Vagina (tissue), 2 donors: ENCODE measurements around the gene C11orf68. TPM values are rescaled to one million over a fixed set of nuclear protein-coding genes. Genes with fewer than 3 reads are reported as not detected.
A peak's percentile ranks its signal among the peaks of the same experiment; 100 is the strongest.
"Not testable (repeated sequence)": the region's sequence is repeated elsewhere in the genome, so short reads cannot be mapped to it uniquely, and the experiment has no call there.

Experiments
- DNase-seq, 2 donors: peaks; one replicate each; pipeline ENCODE4 v3.0.0-alpha.2; 2017; ENCODE audit errors: extremely low spot score in 2 of 2
- H3K27ac ChIP-seq: fragments of 200-600 bp; sonication (generic); one replicate; pipeline ENCODE4 v1.5.1; 2019
- H3K27me3 ChIP-seq: fragments of 200-600 bp; sonication (generic); one replicate; pipeline ENCODE4 v1.5.1; 2019
- H3K36me3 ChIP-seq, 2 donors: fragments of 200-600 bp; sonication (generic); one replicate each; pipeline ENCODE4 v1.5.1; 2017 to 2019
- H3K4me1 ChIP-seq: fragments of 200-600 bp; sonication (generic); one replicate; pipeline ENCODE4 v1.5.1; 2019
- H3K4me3 ChIP-seq, 2 donors: fragments of 200-600 bp; sonication (generic); 1 replicate in 1 of 2; 2 replicates in 1 of 2; pipeline ENCODE4 v1.5.1; 2016 to 2019
- H3K9me3 ChIP-seq: fragments of 200-600 bp; sonication (generic); one replicate; pipeline ENCODE4 v1.5.1; 2019
- CTCF ChIP-seq, 3 experiments: fragments of 450-650 bp in 2 of 3; fragments of 200-600 bp in 1 of 3; sonication (generic) in 1 of 3; IDR thresholded peaks; one replicate each; pipeline ENCODE4 v1.5.1; 2017 to 2019; ENCODE audit warnings: antibody characterized with exemption in 3 of 3, mild to moderate bottlenecking in 2 of 3, moderate library complexity in 2 of 3
- POLR2A ChIP-seq, 2 donors: fragments of 450-650 bp; IDR thresholded peaks; one replicate each; pipeline ENCODE4 v1.6.1; 2017; ENCODE audit warnings: antibody characterized with exemption in 2 of 2, mild to moderate bottlenecking in 2 of 2, moderate library complexity in 2 of 2
- POLR2AphosphoS5 ChIP-seq, 2 donors: sonication (generic); formaldehyde crosslinking; IDR thresholded peaks; one replicate each; pipeline ENCODE4 v1.9.0; 2017; ENCODE audit warnings: antibody characterized with exemption in 2 of 2, mild to moderate bottlenecking in 2 of 2, low read depth in 1 of 2; ENCODE audit not compliant: insufficient read depth in 1 of 2
- intact Hi-C: fragments of 100-400 bp; cut with DNase I; formaldehyde crosslinking; loops from one replicate; pipeline ENCODE4 v1.15.1; 2023
- total RNA-seq: library from RNA; depleted of rRNA; stranded (reverse); fragments of >200 nt; gene quantifications from one replicate; pipeline ENCODE4 v1.2.3, GENCODE V29; 2016

The C11orf68 gene
- total RNA-seq, 1 donor from 2014 or later, result 21.1 TPM

- H3K27me3 ChIP-seq, result no peaks in the 10 kb centered on the region
- no peak for TF ChIP-seq CTCF (IDR thresholded peaks at IDR 0.05)
- no peak for TF ChIP-seq POLR2A (IDR thresholded peaks at IDR 0.05)
- no peak for TF ChIP-seq POLR2AphosphoS5 (IDR thresholded peaks at IDR 0.05; ENCODE audit: insufficient read depth in 1 of 2, low read depth in 1 of 2)
- DNase-seq, result no peak
- peaks cover 54% of the 10 kb centered on the region for H3K4me1 ChIP-seq
- no peaks in the 10 kb centered on the region for H3K9me3 ChIP-seq
- H3K4me3 ChIP-seq, result peak overlapping the region; percentile 11 to 16
- intact Hi-C loops, result no loop called here
- no peaks in the 10 kb centered on the region for H3K36me3 ChIP-seq
- H3K27ac ChIP-seq, result peak overlapping the region; percentile 97
Observed at GRCh38 chr11:65892661-65893317, 26.1 kb downstream of the C11orf68 start.

GRCh38 chr11:65892137-65892540 lies 26.7 kb downstream of the C11orf68 start:
- H3K27ac ChIP-seq, result peak overlapping the region; percentile 97
- intact Hi-C loops, H3K9me3 ChIP-seq, H3K36me3 ChIP-seq, DNase-seq, H3K27me3 ChIP-seq: not testable (repeated sequence)
- H3K4me1 ChIP-seq, result peaks cover 60% of the 10 kb centered on the region
- peak overlapping the region; percentile 69 to 73 for H3K4me3 ChIP-seq

- H3K4me3 ChIP-seq, result peak overlapping the region; percentile 69 to 73
- no peak for TF ChIP-seq CTCF (IDR thresholded peaks at IDR 0.05)
- peak in 1 of 2 donors; percentile 45 for TF ChIP-seq POLR2AphosphoS5 (IDR thresholded peaks at IDR 0.05; ENCODE audit: insufficient read depth in 1 of 2, low read depth in 1 of 2)
- no peak for TF ChIP-seq POLR2A (IDR thresholded peaks at IDR 0.05)
- peak overlapping the region; percentile 97 for H3K27ac ChIP-seq
- no peaks in the 10 kb centered on the region for H3K27me3 ChIP-seq
- intact Hi-C loops, result loop anchor here (2.0 kb wide), 1 partner anchor 27 kb away; the partner anchor contains the start of genes C11orf68 and DRAP1
- no peaks in the 10 kb centered on the region for H3K9me3 ChIP-seq
- no peak for DNase-seq
- H3K4me1 ChIP-seq, result peaks cover 65% of the 10 kb centered on the region
- H3K36me3 ChIP-seq, result peaks cover 0 to 5% of the 10 kb centered on the region in 2 donors
Observed at GRCh38 chr11:65891219-65892136, 27.4 kb downstream of the C11orf68 start.

GRCh38 chr11:65890324-65891218 lies 28.3 kb downstream of the C11orf68 start, which contains the start of gene CCDC85B:
Gene CCDC85B, plus strand, starts transcription at chr11:65890673. Its CDS starts 111 bp downstream, at chr11:65890784.
- peaks cover 66% of the 10 kb centered on the region for H3K4me1 ChIP-seq
- peak within 1 kb of the TSS; percentile 97 for H3K27ac ChIP-seq
- DNase-seq, result peak in 1 of 2 donors; percentile 99
- H3K27me3 ChIP-seq, result no peaks in the 10 kb centered on the region
- intact Hi-C loops, result loop anchor here (2.0 kb wide), 1 partner anchor 28 kb away; the partner anchor contains the start of genes C11orf68 and DRAP1
- no peaks in the 10 kb centered on the region for H3K9me3 ChIP-seq
- peak within 1 kb of the TSS; percentile 69 to 73 for H3K4me3 ChIP-seq
- peak; percentile 85 to 97 for TF ChIP-seq POLR2AphosphoS5 (IDR thresholded peaks at IDR 0.05; ENCODE audit: insufficient read depth in 1 of 2, low read depth in 1 of 2)
- peak; percentile 56 to 97 for TF ChIP-seq POLR2A (IDR thresholded peaks at IDR 0.05)
- no peak for TF ChIP-seq CTCF (IDR thresholded peaks at IDR 0.05)
- peaks cover 0 to 12% of the 10 kb centered on the region in 2 donors for H3K36me3 ChIP-seq
